ENCODE measurements around the gene GPC4.

GPC4 gene

DNA sequence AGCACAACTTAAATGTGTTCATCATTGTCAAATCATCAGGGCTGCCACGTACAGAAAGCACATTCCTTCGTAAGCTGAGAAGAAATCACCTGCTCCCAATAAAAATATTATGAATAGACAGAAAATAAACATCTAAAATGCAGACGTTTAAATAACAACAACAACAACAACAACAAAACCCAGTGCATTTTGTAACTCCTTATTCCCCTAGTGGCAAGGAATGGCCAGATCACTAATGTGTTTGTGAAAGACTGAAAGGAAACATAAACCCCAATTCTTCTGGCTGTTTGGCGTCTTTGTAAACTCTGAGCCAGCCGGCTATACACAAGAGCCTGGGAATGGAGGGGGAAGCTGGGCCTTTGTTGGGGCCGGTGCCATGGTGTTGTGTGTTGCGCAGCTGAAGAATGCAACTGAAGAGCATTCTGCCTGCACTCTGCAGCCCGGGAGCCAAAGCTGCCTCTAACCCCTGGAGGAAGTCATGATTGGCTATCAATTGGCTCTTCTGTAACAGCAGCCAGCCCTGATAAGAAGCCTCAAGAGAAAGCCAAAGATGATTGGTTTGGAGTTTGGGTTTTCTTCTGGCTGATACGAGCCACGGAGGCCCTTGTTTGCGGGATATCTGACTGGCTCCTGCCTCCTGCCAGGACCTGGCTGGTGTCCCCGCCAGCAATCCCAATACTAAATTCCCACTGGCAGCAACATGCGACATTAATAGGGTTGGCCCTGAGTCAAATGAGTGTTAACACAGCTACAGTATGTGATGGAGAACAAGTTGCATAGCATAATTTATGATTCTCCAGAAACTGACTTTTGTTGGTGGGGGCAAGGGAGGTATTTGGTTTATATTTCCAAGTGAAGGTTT lies 107.4 kb downstream of the GPC4 start:
- no peaks in the 10 kb centered on the region for H3K27me3 ChIP-seq (ENCODE audit: control insufficient read depth, insufficient read depth, low read length)
- H3K9ac ChIP-seq = no peak overlapping the region
- no peak overlapping the region for H3K4me2 ChIP-seq (ENCODE audit: low read length)
- TF ChIP-seq, protein P1, sequence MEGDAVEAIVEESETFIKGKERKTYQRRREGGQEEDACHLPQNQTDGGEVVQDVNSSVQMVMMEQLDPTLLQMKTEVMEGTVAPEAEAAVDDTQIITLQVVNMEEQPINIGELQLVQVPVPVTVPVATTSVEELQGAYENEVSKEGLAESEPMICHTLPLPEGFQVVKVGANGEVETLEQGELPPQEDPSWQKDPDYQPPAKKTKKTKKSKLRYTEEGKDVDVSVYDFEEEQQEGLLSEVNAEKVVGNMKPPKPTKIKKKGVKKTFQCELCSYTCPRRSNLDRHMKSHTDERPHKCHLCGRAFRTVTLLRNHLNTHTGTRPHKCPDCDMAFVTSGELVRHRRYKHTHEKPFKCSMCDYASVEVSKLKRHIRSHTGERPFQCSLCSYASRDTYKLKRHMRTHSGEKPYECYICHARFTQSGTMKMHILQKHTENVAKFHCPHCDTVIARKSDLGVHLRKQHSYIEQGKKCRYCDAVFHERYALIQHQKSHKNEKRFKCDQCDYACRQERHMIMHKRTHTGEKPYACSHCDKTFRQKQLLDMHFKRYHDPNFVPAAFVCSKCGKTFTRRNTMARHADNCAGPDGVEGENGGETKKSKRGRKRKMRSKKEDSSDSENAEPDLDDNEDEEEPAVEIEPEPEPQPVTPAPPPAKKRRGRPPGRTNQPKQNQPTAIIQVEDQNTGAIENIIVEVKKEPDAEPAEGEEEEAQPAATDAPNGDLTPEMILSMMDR (IDR thresholded peaks at IDR 0.05) = no peak
- H3K4me3 ChIP-seq (ENCODE audit: low read depth, low read length) = no peak overlapping the region
- H2AFZ ChIP-seq = no peak overlapping the region
- H3K9me3 ChIP-seq (ENCODE audit: control insufficient read depth, low read length) = no peaks in the 10 kb centered on the region
- H3K36me3 ChIP-seq (ENCODE audit: control insufficient read depth, insufficient read depth, low read length) = no peaks in the 10 kb centered on the region
- no peaks in the 10 kb centered on the region for H3K79me2 ChIP-seq
- no peak overlapping the region for H3K27ac ChIP-seq
- H3K4me1 ChIP-seq = no peaks in the 10 kb centered on the region

DNA sequence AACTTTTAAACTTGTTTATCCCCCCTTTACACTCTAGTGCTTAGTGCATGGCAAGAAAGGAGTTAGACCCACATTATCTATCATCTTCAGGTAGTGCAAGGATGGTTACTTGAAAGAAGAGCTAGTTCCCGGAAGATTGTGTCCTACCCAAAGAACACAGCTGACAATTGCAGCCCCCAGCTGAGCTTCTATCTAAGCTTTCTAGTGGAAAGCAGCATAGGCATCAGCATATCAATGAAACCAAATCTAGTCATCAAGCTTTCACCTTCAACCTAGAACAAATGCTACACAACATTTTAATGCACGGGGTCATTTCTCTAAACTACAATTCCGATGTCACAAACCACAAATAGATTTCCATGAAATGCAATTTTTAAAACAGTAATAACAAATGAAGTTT lies 108.2 kb downstream of the GPC4 start:
- no peak overlapping the region for H2AFZ ChIP-seq
- no peaks in the 10 kb centered on the region for H3K27me3 ChIP-seq (ENCODE audit: control insufficient read depth, insufficient read depth, low read length)

DNA sequence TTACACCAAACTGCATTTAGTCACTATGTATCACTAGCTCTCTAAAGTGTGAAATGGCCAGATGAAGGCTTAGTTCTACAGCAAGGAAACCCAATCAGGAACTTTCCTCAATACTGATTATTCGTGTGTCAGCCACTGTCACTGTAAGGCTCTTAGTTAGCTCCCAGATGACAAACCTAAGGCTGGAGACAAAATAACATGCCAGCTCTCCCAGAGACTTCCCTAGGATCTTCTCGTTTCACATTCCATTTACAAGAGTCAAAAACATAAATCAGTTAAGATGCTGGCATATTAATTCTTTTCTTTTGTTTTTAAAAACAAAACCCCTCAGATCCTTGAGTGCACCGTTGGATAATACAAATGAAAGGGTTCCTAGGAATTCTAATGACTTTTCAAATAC lies 109.0 kb downstream of the GPC4 start:
- H3K9me3 ChIP-seq (ENCODE audit: control insufficient read depth, low read length) = no peaks in the 10 kb centered on the region
- no peak overlapping the region for H3K4me2 ChIP-seq (ENCODE audit: low read length)
- no peak overlapping the region for H3K4me3 ChIP-seq (ENCODE audit: low read depth, low read length)
- TF ChIP-seq, protein P1 (IDR thresholded peaks at IDR 0.05) = no peak
- H3K79me2 ChIP-seq = no peaks in the 10 kb centered on the region
- no peaks in the 10 kb centered on the region for H3K4me1 ChIP-seq
- no peak overlapping the region for H3K27ac ChIP-seq
- no peak overlapping the region for H3K9ac ChIP-seq
- no peaks in the 10 kb centered on the region for H3K36me3 ChIP-seq (ENCODE audit: control insufficient read depth, insufficient read depth, low read length)
- no peak overlapping the region for H2AFZ ChIP-seq
- H3K27me3 ChIP-seq (ENCODE audit: control insufficient read depth, insufficient read depth, low read length) = no peaks in the 10 kb centered on the region

More for the DNA sequence above, 108.2 kb downstream of the GPC4 start:
- Histone ChIP-seq H3K79me2 (no peaks in the 10 kb centered on the region), H3K9me3 (ENCODE audit: control insufficient read depth, low read length) (no peaks in the 10 kb centered on the region), H3K36me3 (ENCODE audit: control insufficient read depth, insufficient read depth, low read length) (no peaks in the 10 kb centered on the region), H3K9ac (no peak overlapping the region), H3K4me3 (ENCODE audit: low read depth, low read length) (no peak overlapping the region), H3K27ac (no peak overlapping the region), H3K4me2 (ENCODE audit: low read length) (no peak overlapping the region), H3K4me1 (no peaks in the 10 kb centered on the region)
- TF ChIP-seq, protein P1 (IDR thresholded peaks at IDR 0.05) = no peak

DNA sequence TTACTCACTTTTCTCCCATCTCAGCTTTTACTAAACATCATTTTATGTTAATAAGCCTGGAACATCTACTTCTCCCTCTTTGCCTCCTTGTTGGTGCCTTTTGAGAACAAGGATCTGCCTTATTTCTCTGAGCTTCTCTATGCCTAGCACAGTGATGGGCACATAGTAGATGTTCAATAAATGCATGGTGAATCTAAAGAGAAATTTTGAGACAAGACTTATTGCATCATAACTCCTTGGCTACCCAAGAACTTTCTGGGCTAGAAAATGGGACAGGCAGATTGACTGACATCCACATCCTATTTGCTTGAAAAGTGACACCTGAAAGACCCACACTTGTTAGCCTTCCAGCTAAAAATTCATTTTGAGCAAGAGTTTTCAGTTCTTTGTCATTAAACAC lies 109.9 kb downstream of the GPC4 start:
- Histone ChIP-seq H3K4me1 (no peaks in the 10 kb centered on the region), H3K4me2 (ENCODE audit: low read length) (no peak overlapping the region), H3K9ac (no peak overlapping the region), H3K4me3 (ENCODE audit: low read depth, low read length) (no peak overlapping the region), H2AFZ (no peak overlapping the region), H3K36me3 (ENCODE audit: control insufficient read depth, insufficient read depth, low read length) (no peaks in the 10 kb centered on the region), H3K27me3 (ENCODE audit: control insufficient read depth, insufficient read depth, low read length) (no peaks in the 10 kb centered on the region), H3K9me3 (ENCODE audit: control insufficient read depth, low read length) (no peaks in the 10 kb centered on the region), H3K79me2 (no peaks in the 10 kb centered on the region), H3K27ac (no peak overlapping the region)
- TF ChIP-seq, protein P1 (IDR thresholded peaks at IDR 0.05) = no peak

Data from parathyroid adenoma (tissue), 2 donors.